Upper lobe of right lung (tissue), 1 donor: Measurements from ENCODE around the gene SPHKAP. TPM values are rescaled to one million over a fixed set of nuclear protein-coding genes. Genes with fewer than 3 reads are reported as not detected.

Experiments
- ATAC-seq: fragments of 200-7000 bp; cut with Tn5 transposase; one replicate; pipeline ENCODE4 v1.9.1; 2020; ENCODE audit warnings: mild to moderate bottlenecking, moderate library complexity
- DNase-seq: peaks from one replicate; pipeline ENCODE4 v3.0.0-alpha.2; 2020
- H3K27ac ChIP-seq: fragments of 200-600 bp; one replicate; pipeline ENCODE4 v1.8.0; 2022
- H3K27me3 ChIP-seq: fragments of 200-600 bp; one replicate; pipeline ENCODE4 v1.8.0; 2022; ENCODE audit warnings: mild to moderate bottlenecking
- H3K36me3 ChIP-seq: fragments of 200-600 bp; one replicate; pipeline ENCODE4 v1.8.0; 2022
- H3K4me1 ChIP-seq: fragments of 200-600 bp; one replicate; pipeline ENCODE4 v1.8.0; 2022
- H3K4me3 ChIP-seq: fragments of 200-600 bp; one replicate; pipeline ENCODE4 v1.8.0; 2022; ENCODE audit warnings: mild to moderate bottlenecking
- H3K9me3 ChIP-seq: fragments of 200-600 bp; one replicate; pipeline ENCODE4 v1.8.0; 2022
- CTCF ChIP-seq: fragments of 200-600 bp; IDR thresholded peaks from one replicate; pipeline ENCODE4 v1.8.0; 2022; ENCODE audit warnings: antibody characterized with exemption
- intact Hi-C: fragments of 100-400 bp; cut with DNase I; formaldehyde crosslinking; loops from one replicate; pipeline ENCODE4 v1.11.0; 2022
- total RNA-seq: library from RNA; stranded (reverse); fragmentation: NEBNext Ultra II Directional; extraction: Animal tissue kit (Norgen Biotek cat#: 25700); gene quantifications from one replicate; pipeline ENCODE4 v1.2.1, GENCODE V29; 2021
- donor health status: DM: no; HTN: yes; CAD: no; lungs with severe emphysema.

The SPHKAP gene
- total RNA-seq, 1 donor from 2014 or later, result 0.35 TPM

DNA sequence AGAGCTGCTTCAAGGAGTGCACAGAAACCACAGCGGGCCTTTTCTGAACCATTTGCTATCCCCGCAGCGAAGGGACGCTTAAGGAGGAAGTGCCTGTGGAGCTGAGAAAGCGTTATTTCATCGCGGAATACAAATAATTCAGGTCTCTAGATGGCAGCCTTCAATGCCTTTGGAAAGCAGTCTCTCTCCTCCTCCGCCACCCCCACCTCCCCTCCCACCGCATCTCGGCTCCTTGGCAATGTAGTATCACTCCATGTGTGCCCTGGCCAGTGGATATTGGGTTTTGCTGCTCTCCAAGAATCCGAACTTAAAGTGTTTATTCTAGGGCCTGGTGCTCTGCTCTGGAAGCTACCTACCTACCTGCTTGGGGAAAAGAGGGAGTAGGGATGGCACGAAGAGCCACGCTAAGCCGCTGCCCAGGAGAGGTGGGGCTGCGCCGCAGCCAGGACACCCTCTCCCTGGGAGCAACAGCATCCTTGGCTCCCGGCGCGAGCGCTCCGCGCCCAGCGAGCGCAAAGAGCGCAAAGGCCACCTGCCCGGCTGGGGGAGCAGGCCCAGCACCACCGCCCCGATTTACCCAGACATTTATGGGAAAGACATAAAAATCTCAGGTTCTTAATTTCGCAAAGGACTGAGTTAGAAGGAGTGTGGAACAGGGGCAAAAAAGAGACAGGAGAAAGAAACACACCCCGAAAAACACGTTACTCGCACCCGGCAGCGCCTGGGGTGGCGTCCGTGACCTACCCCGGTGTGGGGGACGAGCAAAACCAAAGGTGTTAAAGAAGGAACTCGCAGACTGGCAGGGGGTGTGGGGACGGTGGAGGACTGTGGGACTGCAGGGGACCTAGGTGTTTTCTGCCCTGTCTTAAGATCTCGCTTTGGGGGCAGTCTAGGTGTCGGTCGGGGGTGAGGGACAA lies 1.0 kb downstream of the SPHKAP start:
- Histone ChIP-seq H3K27ac (no peak overlapping the region), H3K27me3 (peaks cover 20% of the 10 kb centered on the region), H3K9me3 (no peaks in the 10 kb centered on the region), H3K36me3 (no peaks in the 10 kb centered on the region), H3K4me3 (no peak overlapping the region), H3K4me1 (no peaks in the 10 kb centered on the region)
- DNase-seq (no peak), ATAC-seq (peak; percentile 9)
- no peak for TF ChIP-seq CTCF
- intact Hi-C loops, result no loop called here

DNA sequence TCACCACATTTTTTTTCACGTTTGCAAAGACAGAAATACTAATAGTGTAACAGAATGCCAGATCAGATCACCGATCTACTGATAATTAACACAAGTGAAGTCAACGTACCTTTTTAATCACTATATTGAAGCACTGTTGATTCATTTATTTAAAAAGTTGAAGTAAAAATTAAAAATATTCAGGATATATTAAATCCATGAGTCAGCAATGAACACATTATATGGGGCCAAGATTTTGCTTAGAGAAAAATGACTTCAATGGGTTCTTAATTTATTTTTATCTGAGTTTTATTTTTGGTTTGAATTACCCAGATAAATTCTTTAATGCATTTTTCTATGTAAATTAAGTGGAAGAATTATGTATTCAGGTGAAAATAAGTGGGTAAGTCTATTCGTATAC lies 14.2 kb downstream of the SPHKAP start:
- no peak for DNase-seq
- no peaks in the 10 kb centered on the region for H3K36me3 ChIP-seq
- H3K27ac ChIP-seq, result no peak overlapping the region
- no peaks in the 10 kb centered on the region for H3K27me3 ChIP-seq
- no peaks in the 10 kb centered on the region for H3K4me1 ChIP-seq
- TF ChIP-seq CTCF, result no peak
- no peak overlapping the region for H3K4me3 ChIP-seq
- H3K9me3 ChIP-seq, result no peaks in the 10 kb centered on the region
- intact Hi-C loops, result no loop called here
- no peak for ATAC-seq

GRCh38 chr2:228164718-228165117 lies 16.8 kb downstream of the SPHKAP start:
- Histone ChIP-seq H3K4me1 (no peaks in the 10 kb centered on the region), H3K27ac (no peak overlapping the region), H3K4me3 (no peak overlapping the region), H3K9me3 (no peaks in the 10 kb centered on the region), H3K36me3 (no peaks in the 10 kb centered on the region), H3K27me3 (no peaks in the 10 kb centered on the region)
- intact Hi-C loops, result no loop called here
- no peak for TF ChIP-seq CTCF
- ATAC-seq (no peak), DNase-seq (no peak)

- ATAC-seq, result no peak
- intact Hi-C loops, result no loop called here
These were observed 23.6 kb downstream of the SPHKAP start for GRCh38 chr2:228157841-228158240.

GRCh38 chr2:228144961-228145360 lies 36.5 kb downstream of the SPHKAP start:
- no peak overlapping the region for H3K4me3 ChIP-seq
- no peak for DNase-seq
- H3K27ac ChIP-seq, result no peak overlapping the region
- ATAC-seq, result no peak
- no peaks in the 10 kb centered on the region for H3K9me3 ChIP-seq
- no peaks in the 10 kb centered on the region for H3K4me1 ChIP-seq
- H3K36me3 ChIP-seq, result no peaks in the 10 kb centered on the region
- no peaks in the 10 kb centered on the region for H3K27me3 ChIP-seq
- TF ChIP-seq CTCF, result no peak
- intact Hi-C loops, result no loop called here

More at GRCh38 chr2:228157841-228158240, 23.6 kb downstream of the SPHKAP start:
- TF ChIP-seq CTCF, result no peak
- Histone ChIP-seq H3K9me3 (no peaks in the 10 kb centered on the region), H3K27ac (no peak overlapping the region), H3K36me3 (no peaks in the 10 kb centered on the region), H3K4me1 (no peaks in the 10 kb centered on the region), H3K4me3 (no peak overlapping the region), H3K27me3 (no peaks in the 10 kb centered on the region)
- no peak for DNase-seq
